HG03460 (cell line): Measurements from ENCODE around the gene CEP85.

Experiments used
- ATAC-seq: cut with Tn5 transposase; IDR thresholded peaks from one replicate; pipeline ENCODE4 v1.9.1; 2021; ENCODE audit not compliant: unreplicated experiment

The CEP85 gene

GRCh38 chr1:26233903-26234643, at the start of gene CEP85:
Gene CEP85, plus strand, starts transcription at chr1:26234200. Its CDS starts 5,584 bp downstream, at chr1:26239784.
- peak; percentile 91 for ATAC-seq

- no peak for ATAC-seq
These were observed 49.1 kb upstream of the CEP85 start for GRCh38 chr1:26184883-26185282.

GRCh38 chr1:26187882-26188281, 46.1 kb upstream of the CEP85 start:
- no peak for ATAC-seq

- no peak for ATAC-seq
These were observed 45.5 kb upstream of the CEP85 start for GRCh38 chr1:26188477-26188876.

- ATAC-seq: no peak
These were observed 44.7 kb upstream of the CEP85 start for GRCh38 chr1:26189331-26189730.

- ATAC-seq: no peak
These were observed 44.2 kb upstream of the CEP85 start for GRCh38 chr1:26189751-26190275.

- ATAC-seq: no peak
These were observed 43.5 kb upstream of the CEP85 start, which contains the start of gene CATSPER4 for GRCh38 chr1:26190373-26190987. Gene CATSPER4, plus strand, starts transcription at chr1:26190602. Its CDS starts 26 bp downstream, at chr1:26190628.

GRCh38 chr1:26191739-26192138, 42.3 kb upstream of the CEP85 start:
- no peak for ATAC-seq

- no peak for ATAC-seq
These were observed 38.2 kb upstream of the CEP85 start for GRCh38 chr1:26195805-26196204.

GRCh38 chr1:26197301-26197700, 36.7 kb upstream of the CEP85 start:
- no peak for ATAC-seq

- ATAC-seq: no peak
These were observed 36.2 kb upstream of the CEP85 start for GRCh38 chr1:26197813-26198212.

GRCh38 chr1:26200413-26200812, 33.6 kb upstream of the CEP85 start:
- ATAC-seq: no peak

- no peak for ATAC-seq
These were observed 30.2 kb upstream of the CEP85 start for GRCh38 chr1:26203642-26204318.

GRCh38 chr1:26210147-26210870, 23.7 kb upstream of the CEP85 start:
- ATAC-seq: no peak

GRCh38 chr1:26212726-26213125, 21.3 kb upstream of the CEP85 start:
- no peak for ATAC-seq

GRCh38 chr1:26213335-26213905, 20.6 kb upstream of the CEP85 start:
- no peak for ATAC-seq

GRCh38 chr1:26215246-26215645, 18.8 kb upstream of the CEP85 start:
- ATAC-seq: no peak

GRCh38 chr1:26218906-26219494, 15.0 kb upstream of the CEP85 start:
- ATAC-seq: no peak

GRCh38 chr1:26220199-26220912, 13.6 kb upstream of the CEP85 start:
- ATAC-seq: no peak

- no peak for ATAC-seq
These were observed 12.9 kb upstream of the CEP85 start for GRCh38 chr1:26221094-26221493.
